H1 (cell line): ENCODE data around the gene AFAP1L1. TPM values are rescaled to one million over a fixed set of nuclear protein-coding genes. Genes with fewer than 3 reads are reported as not detected.

ENCODE experiments used
- CTCF ChIA-PET: fragments of 300-600 bp; sonication (Branson Sonifier 250); formaldehyde crosslinking; loops from one replicate; lab custom pipeline; 2021; ENCODE audit not compliant: partially characterized antibody; lab: Charles Lee
- POLR2A ChIA-PET: fragments of 300-600 bp; sonication (Branson Sonifier 250); formaldehyde crosslinking; loops from one replicate; lab custom pipeline; 2021; ENCODE audit warnings: inconsistent platforms; ENCODE audit not compliant: partially characterized antibody; lab: Charles Lee
- DNase-seq, 2 experiments: peaks; one replicate each; pipeline versions ENCODE4 v3.0.0 to v3.0.0-alpha.2; 2010 to 2022; ENCODE audit warnings: low spot score in 2 of 2, low read depth in 1 of 2, mixed read lengths in 1 of 2
- FAIRE-seq: peaks from 2 replicates; lab custom pipeline; 2011; peaks lifted over from hg19 to GRCh38; lab: Jason Lieb, UNC
- H2AFZ ChIP-seq: 2 replicates; pipeline ENCODE4 v1.8.1; 2012; ENCODE audit warnings: low read length, inconsistent platforms
- H2AK5ac ChIP-seq: 2 replicates; pipeline ENCODE4 v1.6.1; 2013; ENCODE audit warnings: low read depth, low read length
- H2BK120ac ChIP-seq: replicated peaks from 2 replicates; pipeline ENCODE3; 2013; ENCODE audit warnings: low read depth, low read length, inconsistent platforms
- H2BK12ac ChIP-seq: 2 replicates; pipeline ENCODE4 v1.6.1; 2013; ENCODE audit warnings: low read depth, low read length
- H2BK15ac ChIP-seq: 2 replicates; pipeline ENCODE4 v1.6.1; 2013; ENCODE audit warnings: low read length
- H2BK20ac ChIP-seq: 2 replicates; pipeline ENCODE4 v1.6.1; 2013; ENCODE audit warnings: low read length
- H2BK5ac ChIP-seq: 2 replicates; pipeline ENCODE4 v1.6.1; 2013; ENCODE audit warnings: low read depth, low read length
- H3K14ac ChIP-seq: 2 replicates; pipeline ENCODE4 v1.6.1; 2013; ENCODE audit warnings: inconsistent platforms; ENCODE audit not compliant: insufficient read length
- H3K18ac ChIP-seq: 2 replicates; pipeline ENCODE4 v1.6.1; 2013; ENCODE audit warnings: low read length; ENCODE audit errors: extremely low read depth
- H3K23ac ChIP-seq: 2 replicates; pipeline ENCODE4 v1.6.1; 2013; ENCODE audit warnings: inconsistent platforms; ENCODE audit not compliant: insufficient read length
- H3K23me2 ChIP-seq: 2 replicates; pipeline ENCODE4 v1.6.1; 2013; ENCODE audit warnings: low read depth, low read length
- H3K27ac ChIP-seq: 2 replicates; pipeline ENCODE4 v1.6.1; 2011; ENCODE audit warnings: low read depth, low read length, inconsistent platforms
- H3K27me3 ChIP-seq, 4 experiments: replicated peaks in 1 of 4; 1 replicate in 1 of 4; 2 replicates in 3 of 4; pipeline versions ENCODE4 v1.6.1 to v1.8.1; 2011 to 2013; ENCODE audit warnings: low read length in 3 of 4, mild to moderate bottlenecking in 3 of 4, inconsistent platforms in 2 of 4, mixed read lengths in 2 of 4, moderate library complexity in 1 of 4; ENCODE audit not compliant: control insufficient read depth in 3 of 4, insufficient read depth in 3 of 4; ENCODE audit errors: extremely low read depth in 1 of 4
- H3K36me3 ChIP-seq, 4 experiments: 2 replicates each; pipeline versions ENCODE4 v1.6.1 to v1.8.1; 2011 to 2013; ENCODE audit warnings: mild to moderate bottlenecking in 4 of 4, low read length in 3 of 4, moderate library complexity in 2 of 4, control low read depth in 1 of 4, inconsistent platforms in 1 of 4; ENCODE audit not compliant: insufficient read depth in 4 of 4, control insufficient read depth in 2 of 4
- H3K4ac ChIP-seq: replicated peaks from 2 replicates; pipeline ENCODE3; 2013; ENCODE audit warnings: low read length, low read depth, mixed read lengths, inconsistent platforms; ENCODE audit not compliant: insufficient read length
- H3K4me1 ChIP-seq, 4 experiments: replicated peaks in 1 of 4; 1 replicate in 1 of 4; 2 replicates in 3 of 4; pipeline versions ENCODE4 v1.6.1 to v1.8.1; 2011 to 2013; ENCODE audit warnings: low read length in 3 of 4, inconsistent platforms in 2 of 4, mixed read lengths in 1 of 4; ENCODE audit not compliant: insufficient read depth in 4 of 4, control insufficient read depth in 3 of 4
- H3K4me2 ChIP-seq, 2 experiments: 2 replicates each; pipeline versions ENCODE4 v1.6.1 to v1.8.1; 2011 to 2013; ENCODE audit warnings: low read depth in 2 of 2, low read length in 2 of 2, control low read depth in 1 of 2, inconsistent platforms in 1 of 2, mild to moderate bottlenecking in 1 of 2; ENCODE audit not compliant: insufficient read depth in 1 of 2
- H3K4me3 ChIP-seq, 4 experiments: fragments of 200-600, 300-600 bp in 1 of 4; sonication (generic), shearing (Covaris generic), sonication (Bioruptor Twin) in 1 of 4; 2 replicates each; pipeline versions ENCODE4 v1.5.1 to v1.8.1; 2011 to 2016; ENCODE audit warnings: low read length in 4 of 4, low read depth in 3 of 4, control low read depth in 2 of 4, inconsistent platforms in 2 of 4, mild to moderate bottlenecking in 2 of 4, mixed read lengths in 1 of 4, moderate library complexity in 1 of 4; ENCODE audit not compliant: insufficient read depth in 2 of 4; ENCODE audit errors: extremely low read depth in 1 of 4
- H3K56ac ChIP-seq: replicated peaks from 2 replicates; pipeline ENCODE3; 2013; ENCODE audit warnings: low read depth, mild to moderate bottlenecking, mixed read lengths, low read length, inconsistent platforms; ENCODE audit not compliant: insufficient read length
- H3K79me1 ChIP-seq: 2 replicates; pipeline ENCODE4 v1.6.1; 2013; ENCODE audit warnings: low read depth, low read length, control low read depth
- H3K79me2 ChIP-seq, 2 experiments: 2 replicates each; pipeline versions ENCODE4 v1.6.1 to v1.8.1; 2012 to 2013; ENCODE audit warnings: low read length in 2 of 2, mild to moderate bottlenecking in 2 of 2, inconsistent platforms in 1 of 2; ENCODE audit not compliant: insufficient read depth in 2 of 2, control insufficient read depth in 1 of 2
- H3K9ac ChIP-seq, 4 experiments: replicated peaks in 1 of 4; 1 replicate in 1 of 4; 2 replicates in 3 of 4; pipeline versions ENCODE4 v1.6.1 to v1.8.1; 2011 to 2013; ENCODE audit warnings: low read depth in 3 of 4, low read length in 3 of 4, control low read depth in 2 of 4, mild to moderate bottlenecking in 2 of 4, moderate library complexity in 2 of 4, inconsistent platforms in 1 of 4; ENCODE audit errors: extremely low read depth in 1 of 4
- H3K9me3 ChIP-seq, 2 experiments: 2 replicates each; pipeline versions ENCODE4 v1.6.1 to v1.8.1; 2012 to 2013; ENCODE audit warnings: mild to moderate bottlenecking in 2 of 2, moderate library complexity in 2 of 2, control low read depth in 1 of 2, inconsistent platforms in 1 of 2, low read depth in 1 of 2, low read length in 1 of 2, mixed read lengths in 1 of 2; ENCODE audit not compliant: insufficient read depth in 2 of 2
- H4K20me1 ChIP-seq, 2 experiments: replicated peaks in 1 of 2; 2 replicates each; pipeline versions ENCODE3 to v1.8.1; 2011 to 2013; ENCODE audit warnings: inconsistent platforms in 2 of 2, low read length in 2 of 2, mild to moderate bottlenecking in 1 of 2; ENCODE audit not compliant: insufficient read depth in 2 of 2, control insufficient read depth in 1 of 2
- H4K5ac ChIP-seq: 2 replicates; pipeline ENCODE4 v1.6.1; 2013; ENCODE audit warnings: low read length, low read depth, mixed read lengths, inconsistent platforms; ENCODE audit not compliant: insufficient read length
- H4K8ac ChIP-seq: 2 replicates; pipeline ENCODE4 v1.8.0; 2013; ENCODE audit warnings: mild to moderate bottlenecking, moderate library complexity, low read length, inconsistent platforms; ENCODE audit not compliant: insufficient read depth; ENCODE audit errors: extremely low read depth
- H4K91ac ChIP-seq: replicated peaks from 2 replicates; pipeline ENCODE3; 2013; ENCODE audit warnings: low read length, mixed read lengths, inconsistent platforms; ENCODE audit not compliant: insufficient read length
- CBX5 ChIP-seq: fragments of 300-800, 300-1000 bp; sonication (generic); IDR thresholded peaks from 2 replicates; pipeline ENCODE4 v1.7.1; 2016; ENCODE audit warnings: antibody characterized with exemption, low read length, low read depth
- EP300 ChIP-seq, 2 experiments: IDR thresholded peaks; 1 replicate in 1 of 2; 2 replicates in 1 of 2; pipeline ENCODE4 v1.6.1; 2011 to 2012; ENCODE audit warnings: low read depth in 2 of 2, low read length in 2 of 2, mild to moderate bottlenecking in 2 of 2, borderline replicate concordance in 1 of 2, inconsistent platforms in 1 of 2, moderate library complexity in 1 of 2
- KDM1A ChIP-seq: fragments of 200-600, 300-600 bp; sonication (generic); IDR thresholded peaks from 2 replicates; pipeline ENCODE4 v1.7.1; 2016; ENCODE audit warnings: mild to moderate bottlenecking, low read length, borderline replicate concordance
- PHF8 ChIP-seq: fragments of 200-600 bp; sonication (generic); conservative IDR thresholded peaks from 2 replicates; pipeline ENCODE4 v1.7.1; 2012; ENCODE audit warnings: low read depth, mild to moderate bottlenecking, inconsistent platforms, low read length, moderate library complexity
- POU5F1 ChIP-seq: IDR thresholded peaks from 2 replicates; pipeline ENCODE4 v1.6.1; 2011; ENCODE audit warnings: low read depth, mild to moderate bottlenecking, low read length, moderate library complexity
- RNF2 ChIP-seq: fragments of 200-900, 300-1000 bp; sonication (generic); IDR thresholded peaks from 2 replicates; pipeline ENCODE4 v1.7.1; 2016; ENCODE audit warnings: borderline replicate concordance, low read depth, mild to moderate bottlenecking, antibody characterized with exemption, low read length; ENCODE audit not compliant: poor library complexity, severe bottlenecking; ENCODE audit errors: missing control alignments
- YY1 ChIP-seq: IDR thresholded peaks from 2 replicates; pipeline ENCODE4 v1.6.1; 2011; ENCODE audit warnings: low read depth, mild to moderate bottlenecking, low read length
- ZNF274 ChIP-seq: IDR thresholded peaks from 2 replicates; pipeline ENCODE4 v1.7.0; 2012; ENCODE audit warnings: low read length, borderline replicate concordance; ENCODE audit errors: extremely low read depth
- WGBS, 2 experiments: shearing (Covaris generic) in 1 of 2; methylation state at CpG; one replicate each; pipeline versions ENCODE4 v1.1.6 to v1.1.7; 2013 to 2015; ENCODE audit warnings: low lambda C conversion rate in 2 of 2, mixed read lengths in 2 of 2, inconsistent platforms in 1 of 2, low coverage in 1 of 2, missing lambda C conversion rate in 1 of 2; ENCODE audit not compliant: insufficient replicate concordance in 2 of 2, insufficient coverage in 1 of 2, insufficient read length in 1 of 2; ENCODE audit errors: extremely low coverage in 1 of 2, missing lambda C conversion rate in 1 of 2; 5-methylcytosine and 5-hydroxymethylcytosine counted together
- polyA plus RNA-seq, 7 experiments: library from polyadenylated mRNA; depleted of rRNA in 3 of 7; stranded (reverse) in 5 of 7; unstranded in 2 of 7; fragments of >200 nt in 5 of 7; fragments of 200-250 nt in 2 of 7; gene quantifications; 1 replicate in 5 of 7; 2 replicates in 1 of 7; 4 replicates in 1 of 7; pipeline versions ENCODE4 v1.2.1 to v1.2.3, GENCODE V29; 2011 to 2013; ENCODE audit warnings: missing spikeins in 2 of 7, mixed read lengths in 2 of 7
- total RNA-seq: library from RNA; stranded (reverse); fragmentation: NEBNext Ultra II Directional; extraction: Animal tissue kit (Norgen Biotek cat#: 25700); gene quantifications from 2 replicates; pipeline ENCODE4 v1.2.1, GENCODE V29; 2021

The AFAP1L1 gene
- total and polyA plus RNA-seq, 2 of the 8 experiments (the other 6 are each of a cell fraction or from before 2014, with no cell fraction given): 0.79 to 4.7 TPM

- no peak overlapping the region for H3K4ac ChIP-seq
- H3K79me2 ChIP-seq: no peaks in the 10 kb centered on the region
- 90% methylated on average over 2 of the region's 2 CpGs; no CpG with 5 or more reads in 1 of the 2 experiments for WGBS, 2 experiments
- CTCF ChIA-PET: interaction anchor here (1.2 to 5.1 kb wide), 4 partner anchors 10 to 57 kb away, joined by 4 to 28 read pairs (median 7); no protein-coding TSS in a partner anchor
- TF ChIP-seq EP300 (IDR thresholded peaks at IDR 0.05; ENCODE audit: borderline replicate concordance in 1 of 2, low read depth in 2 of 2, low read length in 2 of 2) (no peak), KDM1A (no peak), PHF8 (no peak), CBX5 (no peak), RNF2 (no peak), POU5F1 (no peak), ZNF274 (no peak), YY1 (no peak)
- TF ChIP-seq, all 59 proteins: peak for 0
- Histone ChIP-seq H2AK5ac (no peak overlapping the region), H3K23ac (no peak overlapping the region), H3K9me3 (no peaks in the 10 kb centered on the region), H2BK20ac (no peak overlapping the region), H3K56ac (no peak overlapping the region), H2AFZ (no peak overlapping the region), H4K5ac (no peak overlapping the region), H3K36me3 (no peaks in the 10 kb centered on the region), H3K4me2 (no peak overlapping the region), H4K20me1 (no peaks in the 10 kb centered on the region), H3K4me1 (peaks cover 0 to 4% (median 0%) of the 10 kb centered on the region in 4 experiments; a peak in 2 of 7 replicates), H3K27ac (no peak overlapping the region), H2BK120ac (no peak overlapping the region), H2BK12ac (no peak overlapping the region), H3K18ac (no peak overlapping the region), H2BK5ac (no peak overlapping the region), H3K9ac (no peak overlapping the region), H3K4me3 (no peak overlapping the region), H3K14ac (no peak overlapping the region), H3K79me1 (no peaks in the 10 kb centered on the region), H3K27me3 (no peaks in the 10 kb centered on the region), H3K23me2 (no peaks in the 10 kb centered on the region), H4K8ac (no peak overlapping the region), H4K91ac (no peak overlapping the region), H2BK15ac (no peak overlapping the region)
- FAIRE-seq (no peak), DNase-seq (no peak)
- POLR2A ChIA-PET: interaction anchor here (1.3 kb wide), 1 partner anchor 23 kb away, joined by 4 read pairs; no protein-coding TSS in a partner anchor
Measured at GRCh38 chr5:149323621-149324205, 52.1 kb downstream of the AFAP1L1 start.
